GM03348 (cell line): ENCODE data around the gene BMP8B.
"Not testable (repeated sequence)": the region's sequence is repeated elsewhere in the genome, so short reads cannot be mapped to it uniquely, and the experiment has no call there.

ENCODE experiments used
- DNase-seq: peaks from one replicate; pipeline ENCODE4 v3.0.0; 2012; ENCODE audit warnings: low spot score

BMP8B gene

DNA sequence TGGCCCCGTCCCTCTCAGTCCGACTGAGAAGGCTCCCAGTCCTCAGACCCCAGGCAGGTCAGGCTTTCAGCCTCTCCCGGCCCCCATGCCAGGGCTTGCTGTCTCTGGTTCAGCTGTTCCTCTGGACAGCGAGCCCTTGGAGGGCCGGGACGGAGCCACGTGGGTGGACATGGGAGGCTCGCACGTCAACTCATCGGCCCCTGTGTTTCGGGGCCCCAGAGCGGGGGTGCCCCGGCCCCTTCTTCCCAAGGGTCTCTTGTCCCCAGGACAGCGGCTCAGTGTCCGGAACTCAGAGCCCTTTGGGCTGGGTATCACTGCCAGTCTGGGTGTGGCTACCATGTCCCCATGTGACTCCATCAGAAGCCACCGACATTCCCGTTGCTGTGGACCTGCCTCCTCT, 10.8 kb downstream of the BMP8B start:
- DNase-seq = not testable (repeated sequence)

- DNase-seq = no peak
Measured at GRCh38 chr1:39777306-39777705, 11.4 kb downstream of the BMP8B start.

- no peak for DNase-seq
Measured at GRCh38 chr1:39776886-39777285, 11.8 kb downstream of the BMP8B start.

DNA sequence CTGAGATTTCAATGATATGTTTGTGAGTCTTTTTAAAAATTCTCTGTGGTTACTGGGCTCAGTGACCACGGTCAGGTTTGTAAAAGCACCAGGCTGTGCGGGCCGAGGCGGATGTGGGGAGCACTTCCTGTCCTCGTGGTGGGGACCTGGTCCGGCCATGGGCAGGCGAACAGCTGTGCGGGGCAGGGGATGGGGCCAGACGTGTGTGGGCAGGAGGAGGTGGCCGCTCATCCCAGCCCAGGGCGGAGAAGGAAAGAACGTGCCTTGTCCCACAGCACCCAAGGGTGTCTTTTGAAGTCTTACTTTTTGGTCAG, 12.3 kb downstream of the BMP8B start:
- DNase-seq = no peak

DNA sequence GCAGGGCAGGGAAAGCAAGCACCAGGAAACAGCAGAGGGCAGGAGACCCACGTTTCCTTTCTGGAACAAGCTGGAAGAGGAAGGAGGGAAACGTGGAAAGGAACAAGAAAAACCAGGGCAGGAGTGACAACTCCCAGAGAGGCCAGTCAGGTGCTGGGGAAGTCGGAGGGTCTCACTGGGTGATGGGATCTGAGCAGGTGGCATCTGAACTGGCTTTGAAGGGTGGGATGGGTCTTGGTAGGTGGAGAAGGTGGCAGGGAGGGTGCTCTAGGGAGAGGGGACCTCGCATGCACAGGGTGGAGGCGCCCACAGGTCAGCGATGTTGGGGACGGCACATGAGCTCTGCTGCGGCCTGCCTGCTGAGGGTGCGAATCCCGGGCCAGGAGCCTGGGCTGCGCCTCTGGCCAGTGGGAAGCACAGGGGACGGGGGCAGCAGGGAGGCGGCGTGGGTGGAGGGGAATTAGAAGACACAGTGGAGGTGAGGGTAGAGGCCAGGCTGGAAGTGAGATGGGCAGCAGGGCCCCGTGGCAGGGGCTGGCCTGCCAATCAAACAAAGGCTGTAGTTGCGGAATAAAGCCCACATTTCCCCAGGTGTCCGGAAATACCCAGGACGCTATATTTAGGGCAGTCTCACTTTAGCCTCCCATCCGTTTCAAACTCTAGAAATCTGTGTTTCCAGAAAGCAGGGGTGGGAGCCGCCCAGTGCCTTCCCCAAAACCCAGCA, 12.8 kb downstream of the BMP8B start:
- DNase-seq = not testable (repeated sequence)

GRCh38 chr1:39775141-39775540, 13.5 kb downstream of the BMP8B start:
- DNase-seq = not testable (repeated sequence)

- not testable (repeated sequence) for DNase-seq
Measured at GRCh38 chr1:39773369-39773979, 15.2 kb downstream of the BMP8B start.

DNA sequence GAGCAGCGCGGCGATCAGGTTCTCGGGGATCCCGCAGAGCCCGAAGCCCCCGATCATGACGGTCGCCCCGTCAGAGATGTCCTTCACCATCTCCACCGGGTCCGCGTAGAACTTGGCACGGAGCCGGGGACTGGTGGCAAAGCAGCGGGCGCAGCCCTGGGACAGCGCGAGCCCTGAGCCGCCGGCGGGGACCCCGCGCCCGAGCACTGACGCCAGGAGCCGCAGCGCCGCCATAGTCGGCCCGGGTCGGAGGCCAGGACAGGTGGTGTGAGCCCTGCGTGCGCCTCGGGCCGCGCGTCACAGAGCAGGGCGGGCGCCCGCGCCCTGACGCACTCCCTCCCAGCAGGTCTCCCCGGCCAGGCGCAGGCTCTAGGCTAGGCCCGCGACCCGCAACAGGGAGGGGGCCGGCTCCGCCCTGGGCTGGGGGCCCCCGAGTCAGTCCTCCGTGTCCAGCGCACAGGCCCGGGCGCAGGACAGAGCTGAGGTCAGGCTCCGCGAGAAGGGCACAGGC, 17.6 kb downstream of the BMP8B start, which contains the start of gene OXCT2:
OXCT2 (minus strand) TSS at position 327 of the 511 bp plus-strand sequence; CDS start at position 234, 93 bp downstream.
- DNase-seq = not testable (repeated sequence)

GRCh38 chr1:39770100-39771021, 18.3 kb downstream of the BMP8B start:
- not testable (repeated sequence) for DNase-seq

DNA sequence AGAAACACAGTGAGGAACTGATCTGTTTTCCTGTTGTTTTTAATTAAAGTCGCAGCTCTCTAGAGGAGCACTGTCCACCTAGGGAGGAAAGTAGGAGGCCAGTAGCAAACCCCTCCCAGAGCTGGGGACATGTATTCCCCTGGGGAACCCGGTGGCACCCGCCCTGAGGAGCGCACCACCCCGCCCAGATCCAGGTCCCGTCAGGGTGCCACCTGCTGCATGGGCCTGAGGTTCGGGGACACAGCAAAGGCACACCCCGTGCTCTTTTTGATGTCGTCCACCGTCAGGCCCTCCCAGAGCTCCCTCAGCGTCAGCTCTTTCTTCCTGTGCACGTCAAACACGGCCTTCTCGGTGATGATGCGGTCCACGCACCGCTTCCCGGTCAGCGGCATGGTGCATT, 19.2 kb downstream of the BMP8B start:
- DNase-seq = not testable (repeated sequence)

DNA sequence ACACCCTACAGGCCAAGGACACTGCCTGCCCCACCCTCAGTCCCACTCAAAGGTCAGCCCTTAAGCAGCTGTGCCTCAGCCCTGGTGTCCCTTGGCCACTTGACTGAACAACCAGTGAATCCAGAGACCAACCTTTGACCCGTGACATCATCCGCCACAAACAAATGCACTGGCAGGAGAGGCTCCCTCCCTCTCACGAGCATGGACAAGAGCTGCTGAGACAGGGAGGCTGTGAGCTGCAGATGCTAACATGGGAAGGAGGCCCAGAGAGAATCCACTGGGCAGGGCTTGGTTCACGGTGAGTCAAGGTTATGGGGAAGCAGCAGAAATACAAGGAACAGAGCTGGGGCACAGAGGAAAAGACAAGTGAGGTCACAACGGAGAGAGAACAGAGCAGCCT, 22.2 kb downstream of the BMP8B start:
- not testable (repeated sequence) for DNase-seq

- DNase-seq = not testable (repeated sequence)
Measured at GRCh38 chr1:39764512-39764911, 24.2 kb downstream of the BMP8B start.

GRCh38 chr1:39763619-39764374, 24.9 kb downstream of the BMP8B start:
- DNase-seq = not testable (repeated sequence)

- DNase-seq = no peak
Measured at GRCh38 chr1:39762550-39763540, 25.8 kb downstream of the BMP8B start.

DNA sequence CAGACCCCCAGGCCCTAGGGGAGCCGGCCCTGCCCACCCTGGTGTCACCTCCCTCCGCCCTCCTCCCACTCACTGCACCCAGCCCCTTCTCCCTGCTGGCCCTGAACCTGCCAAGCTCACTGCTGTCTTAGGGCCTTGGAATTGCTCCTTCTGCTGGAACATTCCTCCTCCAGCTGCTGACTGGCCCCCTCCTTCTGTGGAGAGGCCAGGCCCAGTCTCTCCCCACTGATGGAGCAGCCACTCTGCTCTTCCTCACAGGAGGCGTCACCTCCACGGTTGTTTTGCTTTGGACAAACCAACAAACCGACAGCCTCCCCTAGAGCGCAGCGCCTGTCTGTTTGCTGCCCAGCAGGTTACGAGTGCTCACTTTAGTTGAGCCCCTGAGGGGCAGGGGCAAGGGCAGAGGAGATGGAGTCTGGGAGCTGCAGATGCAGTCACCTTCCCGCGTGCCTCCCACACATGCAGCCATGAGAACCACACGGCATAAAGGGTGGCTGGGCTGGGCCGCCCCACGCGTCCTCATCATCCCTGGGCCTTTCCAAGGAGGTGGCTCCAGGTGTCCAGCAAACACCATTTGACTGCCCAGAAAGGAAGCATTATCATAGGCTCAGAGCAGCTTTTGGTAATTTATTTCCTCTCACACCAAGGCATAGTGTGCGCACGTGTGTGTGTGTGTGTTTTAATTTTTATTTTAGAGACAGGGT, 27.0 kb downstream of the BMP8B start:
- no peak for DNase-seq

DNA sequence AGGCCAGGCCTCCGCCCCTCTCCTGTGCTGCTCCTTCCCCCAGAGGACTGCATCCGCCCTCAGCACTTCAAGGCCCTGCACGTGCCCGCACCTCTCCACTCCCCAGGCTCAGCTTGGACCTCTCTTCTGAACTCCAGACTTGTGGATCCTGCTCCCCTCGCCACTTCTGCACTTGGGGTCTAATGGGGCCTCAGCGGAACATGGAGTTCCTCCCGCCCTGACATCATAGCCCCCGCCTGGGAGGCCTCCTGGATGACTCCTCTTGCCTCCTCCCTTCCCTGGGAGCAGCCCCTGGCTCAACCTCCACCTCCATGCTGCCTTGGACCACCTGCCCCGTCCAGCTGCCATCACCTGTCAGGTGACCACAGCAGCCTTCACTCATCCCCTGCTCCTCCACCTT, 27.6 kb downstream of the BMP8B start:
- DNase-seq = no peak

DNA sequence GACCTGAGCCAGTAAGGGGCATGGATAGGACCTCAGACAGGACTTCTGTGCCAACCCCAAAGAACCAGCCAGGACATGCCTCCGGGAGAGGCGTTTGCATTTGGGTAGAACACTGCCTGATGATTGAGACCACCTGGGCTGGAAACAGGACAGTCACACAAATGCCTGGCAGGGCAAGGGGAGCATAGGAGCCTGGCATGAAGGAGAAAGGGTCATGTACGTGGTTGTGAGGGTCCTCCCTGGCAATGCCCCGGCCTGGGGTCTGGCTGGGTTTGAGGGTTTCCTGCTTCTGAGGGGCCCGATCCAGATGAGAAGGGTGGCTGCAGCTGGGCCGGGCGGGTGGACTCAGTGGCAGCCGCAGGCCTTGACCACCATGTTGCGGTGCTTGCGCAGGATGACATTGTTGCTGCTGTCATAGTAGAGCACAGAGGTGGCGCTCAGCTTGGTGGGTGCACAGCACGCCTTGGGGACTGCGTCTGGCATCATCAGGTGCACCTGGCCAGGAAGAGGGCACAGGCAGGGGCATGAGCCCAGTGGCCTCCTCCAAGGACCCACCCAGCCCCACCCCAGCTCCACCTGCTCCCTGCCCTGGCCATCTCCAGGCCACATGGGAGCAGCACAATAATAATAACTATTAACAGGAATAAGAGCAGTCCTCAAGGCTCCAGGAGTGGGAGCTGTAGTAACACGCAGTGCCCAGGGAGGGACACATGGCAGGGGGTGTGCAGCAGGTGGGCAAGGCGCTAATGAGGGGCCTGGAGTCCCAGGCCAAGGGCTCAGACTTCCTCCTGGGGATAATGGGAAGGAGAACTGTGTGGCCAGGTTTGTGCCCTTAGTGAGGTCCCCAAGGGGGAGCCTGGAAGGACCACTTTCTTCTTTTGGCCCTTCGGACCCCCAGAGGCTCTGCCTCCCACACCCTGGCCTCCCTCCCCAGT, 28.3 kb downstream of the BMP8B start:
- DNase-seq = no peak

DNA sequence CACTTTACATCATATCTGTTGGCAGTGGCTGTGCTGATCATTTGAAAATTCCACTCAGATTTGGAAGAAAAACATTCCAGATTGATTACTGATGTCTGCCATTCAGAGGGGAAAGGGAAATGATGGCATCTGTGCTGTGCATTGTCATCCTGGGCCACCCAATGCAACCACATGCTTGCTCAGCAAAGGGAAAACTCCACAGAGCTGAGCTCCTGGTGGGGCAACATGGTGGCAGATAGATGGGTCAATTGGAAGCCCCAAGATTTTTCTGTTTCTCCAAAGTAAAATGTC, 29.3 kb downstream of the BMP8B start:
- no peak for DNase-seq
